NOMO-1 (cell line): Measurements from ENCODE around the gene GRAMD1B.
"Not testable (repeated sequence)": the region's sequence is repeated elsewhere in the genome, so short reads cannot be mapped to it uniquely, and the experiment has no call there.

ENCODE experiments used
- DNase-seq, 2 experiments: peaks; one replicate each; lab custom pipeline; 2025; ENCODE audit not compliant: unreplicated experiment in 2 of 2; lab: John Stamatoyannopoulos, UW

The GRAMD1B gene

GRCh38 chr11:123439616-123440015, 9.5 kb downstream of the GRAMD1B start:
- no peak for DNase-seq

DNA sequence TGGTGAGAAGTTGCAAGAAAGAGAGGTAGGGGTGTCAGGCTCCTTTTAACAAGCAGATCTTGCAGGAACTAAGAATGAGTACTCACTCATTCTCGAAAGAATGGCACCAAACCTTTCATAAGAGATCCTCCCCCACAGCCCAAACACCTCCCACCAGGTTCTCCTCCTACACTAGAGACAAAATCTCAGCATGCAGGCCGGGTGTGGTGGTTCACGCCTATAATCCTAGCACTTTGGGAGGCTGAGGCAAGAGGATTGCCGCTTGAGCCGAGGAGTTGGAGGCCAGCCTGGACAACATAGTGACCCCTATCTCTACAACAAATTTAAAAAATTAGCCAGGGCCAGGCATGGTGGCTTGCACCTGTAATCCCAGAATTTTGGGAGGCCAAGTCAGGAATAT, 11.1 kb downstream of the GRAMD1B start:
- DNase-seq: no peak

GRCh38 chr11:123443851-123444623, 14.0 kb downstream of the GRAMD1B start:
- no peak for DNase-seq

DNA sequence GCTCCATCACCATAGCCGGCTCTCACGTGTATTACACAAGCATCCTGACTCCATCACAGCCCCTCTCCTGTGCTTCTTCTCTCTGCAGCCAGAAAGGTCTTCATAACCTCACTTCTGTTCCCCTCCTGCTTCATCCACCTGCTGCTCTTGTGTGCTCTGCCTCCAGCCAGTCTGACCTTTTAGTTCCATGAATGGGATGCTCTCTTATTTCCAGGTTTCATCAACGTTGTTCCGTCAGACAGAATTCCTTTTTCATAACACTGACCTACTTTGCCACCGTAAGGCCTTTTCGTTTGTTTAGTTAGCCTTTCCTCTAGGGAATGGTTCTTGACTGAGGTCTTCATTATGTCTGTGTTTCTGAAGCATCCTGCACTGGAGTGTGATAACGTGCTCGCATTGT, 18.8 kb downstream of the GRAMD1B start:
- DNase-seq: no peak

GRCh38 chr11:123449436-123449835, 19.4 kb downstream of the GRAMD1B start:
- no peak for DNase-seq

GRCh38 chr11:123450623-123451022, 20.6 kb downstream of the GRAMD1B start:
- DNase-seq: no peak

DNA sequence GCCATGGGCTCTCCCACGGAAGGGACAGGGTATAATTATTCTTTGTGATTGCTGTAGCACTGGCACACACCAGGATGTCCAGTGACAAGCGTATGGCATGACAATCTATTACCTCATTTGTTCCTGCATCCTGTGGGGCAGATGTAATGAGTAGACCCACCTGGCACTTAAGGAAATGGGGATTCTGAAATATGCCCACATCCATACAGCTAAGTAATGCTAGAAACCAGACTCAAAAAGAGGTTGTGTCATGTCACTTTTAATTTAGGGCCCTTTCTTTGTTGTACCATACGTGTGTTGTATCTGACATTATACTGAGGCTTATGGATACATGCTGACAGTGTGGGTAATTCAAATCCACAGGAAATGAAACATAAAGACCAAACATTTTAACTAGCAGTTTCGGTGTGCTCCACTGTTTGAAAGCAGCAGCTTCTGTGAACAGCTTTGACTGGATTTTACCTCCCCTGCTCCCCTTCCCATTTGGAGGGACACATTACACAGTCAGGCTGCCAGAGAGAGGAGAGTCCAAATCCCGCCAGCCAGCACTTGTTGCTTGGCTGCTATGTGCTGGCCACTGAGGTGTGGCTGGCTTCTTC, 21.2 kb downstream of the GRAMD1B start:
- DNase-seq: no peak

GRCh38 chr11:123452794-123453193, 22.7 kb downstream of the GRAMD1B start:
- peak; percentile 28 to 62 for DNase-seq

- peak in 1 of 2 experiments; percentile 17 for DNase-seq
Observed at GRCh38 chr11:123454060-123454651, 24.1 kb downstream of the GRAMD1B start.

DNA sequence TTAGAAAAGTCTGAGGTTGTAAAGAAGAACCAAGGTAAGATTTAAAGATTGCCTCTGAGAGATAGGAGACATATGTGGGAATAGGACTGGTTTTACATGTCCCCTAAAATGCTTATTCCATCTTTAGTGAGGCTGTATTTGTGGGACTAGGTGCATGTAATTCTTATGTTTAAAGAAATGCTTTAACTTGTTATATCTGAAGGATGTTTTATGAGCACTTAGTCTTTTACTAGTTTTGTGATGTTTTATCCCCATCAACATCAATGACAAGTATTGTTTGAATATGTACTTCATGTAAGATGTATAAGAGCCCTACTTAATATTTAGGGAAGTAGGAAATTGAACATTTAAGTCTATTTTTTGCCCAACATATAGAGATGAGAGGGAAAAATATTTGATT, 24.7 kb downstream of the GRAMD1B start:
- DNase-seq: no peak

DNA sequence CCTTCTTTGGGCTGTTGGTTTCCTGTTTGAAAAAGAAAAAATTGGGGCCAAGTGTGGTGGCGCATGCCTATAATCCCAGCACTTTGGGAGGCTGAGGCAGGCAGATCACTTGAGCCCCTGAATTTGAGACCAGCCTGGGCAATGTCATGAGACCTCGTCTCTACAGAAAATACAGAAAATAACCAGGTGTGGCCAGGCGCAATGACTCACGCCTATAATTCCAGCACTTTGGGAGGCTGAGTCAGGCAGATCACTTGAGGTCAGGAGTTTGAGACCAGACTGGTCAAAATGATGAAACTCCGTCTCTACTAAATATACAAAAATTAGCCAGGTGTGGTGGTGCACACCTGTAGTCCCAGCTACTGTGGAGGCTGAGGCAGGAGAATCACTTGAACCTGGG, 26.4 kb downstream of the GRAMD1B start:
- DNase-seq: not testable (repeated sequence)

- DNase-seq: peak; percentile 54 to 90
Observed at GRCh38 chr11:123457187-123457770, 27.2 kb downstream of the GRAMD1B start.

- DNase-seq: no peak
Observed at GRCh38 chr11:123458501-123458900, 28.4 kb downstream of the GRAMD1B start.

- no peak for DNase-seq
Observed at GRCh38 chr11:123460012-123460700, 30.1 kb downstream of the GRAMD1B start.

GRCh38 chr11:123461164-123461563, 31.1 kb downstream of the GRAMD1B start:
- DNase-seq: no peak

- peak; percentile 79 to 86 for DNase-seq
Observed at GRCh38 chr11:123465667-123466066, 35.6 kb downstream of the GRAMD1B start.

GRCh38 chr11:123466172-123466571, 36.1 kb downstream of the GRAMD1B start:
- DNase-seq: not testable (repeated sequence)

DNA sequence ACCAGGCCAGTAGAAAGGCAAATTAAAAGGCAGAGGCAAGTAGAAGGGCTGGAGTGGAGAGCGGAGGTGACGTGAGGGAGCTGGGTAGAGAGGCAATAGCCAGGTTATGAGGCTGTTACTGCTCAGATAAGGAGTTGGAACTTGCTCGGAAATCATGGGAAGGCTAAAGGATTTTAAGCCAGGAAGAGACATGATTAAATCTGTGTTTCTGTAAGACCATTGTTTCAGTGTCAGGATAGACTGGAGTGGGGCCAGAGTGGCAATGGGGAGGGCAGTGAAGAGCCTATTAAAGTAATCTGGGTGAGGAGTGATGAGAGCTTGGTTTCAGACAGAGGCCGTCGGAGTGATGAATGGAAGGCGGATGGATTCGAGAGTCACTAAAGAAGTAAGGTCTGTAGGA, 39.0 kb downstream of the GRAMD1B start:
- no peak for DNase-seq

DNA sequence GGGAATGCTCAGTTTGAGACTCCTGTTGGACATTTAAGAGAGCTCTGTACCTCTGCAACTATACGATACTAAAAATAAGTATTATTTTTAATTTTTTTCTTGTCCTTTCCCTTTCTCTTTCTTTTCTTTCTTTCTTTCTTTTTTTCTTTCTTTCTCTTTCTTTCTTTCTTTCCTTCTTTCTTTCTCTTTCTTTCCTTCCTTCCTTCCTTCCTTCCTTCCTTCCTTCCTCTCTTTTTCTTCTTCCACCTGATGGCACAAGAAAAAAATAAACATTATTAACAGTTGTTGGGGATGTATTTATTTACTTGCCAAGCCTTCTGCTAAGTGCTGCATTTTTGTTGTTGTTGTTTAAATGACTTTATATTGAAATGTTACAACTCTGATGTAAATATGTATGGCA, 39.5 kb downstream of the GRAMD1B start:
- DNase-seq: no peak

DNA sequence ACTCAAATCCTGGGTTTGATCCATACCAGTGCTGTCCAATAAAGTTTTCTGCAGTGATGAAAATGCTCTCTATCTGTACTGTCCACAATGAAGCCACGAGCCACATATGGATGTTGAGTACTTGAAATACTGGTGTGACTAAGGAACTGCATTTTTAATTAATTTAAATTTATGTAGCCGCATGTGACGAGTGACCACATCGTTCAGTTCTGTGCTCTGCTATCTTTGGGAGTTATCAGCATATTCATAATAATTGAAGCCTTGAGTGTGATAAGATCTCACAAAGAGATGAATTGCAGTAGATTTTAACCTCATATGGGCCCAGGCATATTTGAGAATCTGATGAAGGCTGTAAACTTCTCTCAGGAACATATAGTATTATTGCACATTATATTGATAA, 40.8 kb downstream of the GRAMD1B start:
- DNase-seq: no peak
